Measurements from ENCODE around the gene SYNJ2BP. TPM values are rescaled to one million over a fixed set of nuclear protein-coding genes. Genes with fewer than 3 reads are reported as not detected.

The SYNJ2BP gene
- total RNA-seq, 1 experiment from 2014 or later: 27.5 TPM

- no peaks in the 10 kb centered on the region for H3K27me3 Mint-ChIP-seq (ENCODE audit: insufficient read depth, unreplicated experiment)
- no TSS peak for BruUV-seq (replicated peaks)
- Histone ChIP-seq H3K9me3 (no peaks in the 10 kb centered on the region), H3K4me1 (peaks cover 18% of the 10 kb centered on the region; the same call in 1 of the 2 replicates), H3K4me3 (ENCODE audit: low read depth, low read length) (no peak overlapping the region), H3K36me3 (ENCODE audit: control insufficient read depth, insufficient read depth, low read length) (no peaks in the 10 kb centered on the region; the same call in 1 of the 2 replicates), H3K27me3 (replicated peaks; ENCODE audit: control insufficient read depth, insufficient read depth, low read length) (no peaks in the 10 kb centered on the region)
- H3K4me3 Mint-ChIP-seq (ENCODE audit: unreplicated experiment): no peak overlapping the region
- DNase-seq: no peak
- CTCF ChIA-PET: no interaction called here
- no peak for TF ChIP-seq CTCF (IDR thresholded peaks at IDR 0.05; ENCODE audit: insufficient read depth in 1 of 2, low read depth in 1 of 2, low read length in 1 of 2, severe bottlenecking in 1 of 2, unreplicated experiment in 1 of 2)
- POLR2A ChIA-PET: no interaction called here
- H3K36me3 Mint-ChIP-seq (ENCODE audit: insufficient read depth, unreplicated experiment): peaks cover 9% of the 10 kb centered on the region
- H3K27ac Mint-ChIP-seq (ENCODE audit: unreplicated experiment): no peak overlapping the region
- intact Hi-C loops (cut with micrococcal nuclease; ENCODE audit: unreplicated experiment): no loop called here
- peaks cover 17% of the 10 kb centered on the region for H3K4me1 Mint-ChIP-seq (ENCODE audit: low read depth, unreplicated experiment)
- H3K9me3 Mint-ChIP-seq (ENCODE audit: unreplicated experiment): no peaks in the 10 kb centered on the region
These were observed 18.6 kb downstream of the SYNJ2BP start for GRCh38 chr14:70398280-70398679.

GRCh38 chr14:70397746-70398145 is 19.1 kb downstream of the SYNJ2BP start:
- BruUV-seq (replicated peaks): no TSS peak
- no peak for TF ChIP-seq CTCF (IDR thresholded peaks at IDR 0.05; ENCODE audit: insufficient read depth in 1 of 2, low read depth in 1 of 2, low read length in 1 of 2, severe bottlenecking in 1 of 2, unreplicated experiment in 1 of 2)
- ChIA-PET POLR2A (no interaction called here), CTCF (no interaction called here)
- Mint-ChIP-seq H3K27me3 (ENCODE audit: insufficient read depth, unreplicated experiment) (no peaks in the 10 kb centered on the region), H3K4me1 (ENCODE audit: low read depth, unreplicated experiment) (peaks cover 17% of the 10 kb centered on the region), H3K9me3 (ENCODE audit: unreplicated experiment) (no peaks in the 10 kb centered on the region), H3K27ac (ENCODE audit: unreplicated experiment) (no peak overlapping the region), H3K36me3 (ENCODE audit: insufficient read depth, unreplicated experiment) (peaks cover 9% of the 10 kb centered on the region), H3K4me3 (ENCODE audit: unreplicated experiment) (no peak overlapping the region)
- no peak for DNase-seq
- Histone ChIP-seq H3K27me3 (replicated peaks; ENCODE audit: control insufficient read depth, insufficient read depth, low read length) (no peaks in the 10 kb centered on the region), H3K36me3 (ENCODE audit: control insufficient read depth, insufficient read depth, low read length) (no peaks in the 10 kb centered on the region; the same call in 1 of the 2 replicates), H3K4me1 (0 out of 2 replicates have a peak, but pooled peaks cover 14% of the 10 kb centered on the region), H3K4me3 (ENCODE audit: low read depth, low read length) (no peak overlapping the region), H3K9me3 (no peaks in the 10 kb centered on the region)
- intact Hi-C loops (cut with micrococcal nuclease; ENCODE audit: unreplicated experiment): no loop called here

GRCh38 chr14:70394674-70395306 is 22.1 kb downstream of the SYNJ2BP start:
- no peaks in the 10 kb centered on the region for H3K27me3 Mint-ChIP-seq (ENCODE audit: insufficient read depth, unreplicated experiment)
- no TSS peak for BruUV-seq (replicated peaks)
- Histone ChIP-seq H3K4me1 (peaks cover 27% of the 10 kb centered on the region; the same call in 1 of the 2 replicates), H3K36me3 (ENCODE audit: control insufficient read depth, insufficient read depth, low read length) (no peaks in the 10 kb centered on the region; the same call in 1 of the 2 replicates), H3K4me3 (ENCODE audit: low read depth, low read length) (no peak overlapping the region), H3K9me3 (no peaks in the 10 kb centered on the region), H3K27me3 (replicated peaks; ENCODE audit: control insufficient read depth, insufficient read depth, low read length) (no peaks in the 10 kb centered on the region)
- peak in 1 of 2 experiments; percentile 2 for DNase-seq
- peaks cover 10% of the 10 kb centered on the region for H3K36me3 Mint-ChIP-seq (ENCODE audit: insufficient read depth, unreplicated experiment)
- peaks cover 26% of the 10 kb centered on the region for H3K4me1 Mint-ChIP-seq (ENCODE audit: low read depth, unreplicated experiment)
- no peak overlapping the region for H3K4me3 Mint-ChIP-seq (ENCODE audit: unreplicated experiment)
- no peak for TF ChIP-seq CTCF (IDR thresholded peaks at IDR 0.05; ENCODE audit: insufficient read depth in 1 of 2, low read depth in 1 of 2, low read length in 1 of 2, severe bottlenecking in 1 of 2, unreplicated experiment in 1 of 2)
- ChIA-PET CTCF (no interaction called here), POLR2A (interaction anchor here (0.6 kb wide), 1 partner anchor 22 kb away, joined by 8 read pairs; the partner anchor contains the start of gene SYNJ2BP)
- H3K9me3 Mint-ChIP-seq (ENCODE audit: unreplicated experiment): no peaks in the 10 kb centered on the region
- no peak overlapping the region for H3K27ac Mint-ChIP-seq (ENCODE audit: unreplicated experiment)
- intact Hi-C loops (cut with micrococcal nuclease; ENCODE audit: unreplicated experiment): no loop called here

All from Caco-2 (cell line).